Measurements from ENCODE around the gene CHRNG. TPM values are rescaled to one million over a fixed set of nuclear protein-coding genes. Genes with fewer than 3 reads are reported as not detected.

CHRNG gene
- total RNA-seq, 4 donors from 2014 or later, result not detected

- no peak for TF ChIP-seq CTCF (IDR thresholded peaks at IDR 0.05; ENCODE audit: low read depth)
These were observed 10.6 kb upstream of the CHRNG start for GRCh38 chr2:232528746-232529460.

GRCh38 chr2:232529806-232530547, 9.5 kb upstream of the CHRNG start:
- TF ChIP-seq CTCF (IDR thresholded peaks at IDR 0.05; ENCODE audit: low read depth), result no peak

GRCh38 chr2:232530626-232531260, 8.7 kb upstream of the CHRNG start:
- no peak for TF ChIP-seq CTCF (IDR thresholded peaks at IDR 0.05; ENCODE audit: low read depth)

GRCh38 chr2:232532419-232532818, 7.1 kb upstream of the CHRNG start:
- TF ChIP-seq CTCF (IDR thresholded peaks at IDR 0.05; ENCODE audit: low read depth), result no peak

- TF ChIP-seq CTCF (IDR thresholded peaks at IDR 0.05; ENCODE audit: low read depth), result no peak
These were observed 5.4 kb upstream of the CHRNG start for GRCh38 chr2:232533944-232534710.

GRCh38 chr2:232534940-232535651, 4.4 kb upstream of the CHRNG start:
- no peak for TF ChIP-seq CTCF (IDR thresholded peaks at IDR 0.05; ENCODE audit: low read depth)
